Peyer's patch (tissue), 4 donors: Measurements from ENCODE around the gene TMEM175. TPM values are rescaled to one million over a fixed set of nuclear protein-coding genes. Genes with fewer than 3 reads are reported as not detected.
"Not testable (repeated sequence)": the region's sequence is repeated elsewhere in the genome, so short reads cannot be mapped to it uniquely, and the experiment has no call there.

Experiments
- DNase-seq, 3 donors: peaks; one replicate each; pipeline ENCODE4 v3.0.0-alpha.2; 2017 to 2019
- H3K27ac ChIP-seq, 4 donors: fragments of 200-600 bp; sonication (generic); one replicate each; pipeline ENCODE4 v1.5.1; 2016 to 2019
- H3K27me3 ChIP-seq, 2 donors: fragments of 200-600 bp; sonication (generic); one replicate each; pipeline ENCODE4 v1.5.1; 2019
- H3K36me3 ChIP-seq, 3 donors: fragments of 200-600 bp; sonication (generic); one replicate each; pipeline ENCODE4 v1.5.1; 2016 to 2019
- H3K4me1 ChIP-seq, 4 donors: fragments of 200-600 bp; sonication (generic); one replicate each; pipeline ENCODE4 v1.5.1; 2016 to 2019
- H3K4me3 ChIP-seq, 4 donors: fragments of 200-600 bp; sonication (generic); 1 replicate in 3 of 4; 2 replicates in 1 of 4; pipeline ENCODE4 v1.5.1; 2016 to 2019; ENCODE audit warnings: mild to moderate bottlenecking in 1 of 4
- H3K9me3 ChIP-seq, 4 donors: fragments of 200-600 bp; sonication (generic); one replicate each; pipeline ENCODE4 v1.5.1; 2016 to 2019; ENCODE audit warnings: mild to moderate bottlenecking in 1 of 4
- POLR2A ChIP-seq, 2 donors: fragments of 450-650 bp; IDR thresholded peaks; one replicate each; pipeline ENCODE4 v1.5.1; 2017; ENCODE audit warnings: antibody characterized with exemption in 2 of 2, mild to moderate bottlenecking in 2 of 2, moderate library complexity in 2 of 2
- total RNA-seq, 4 donors: library from RNA; depleted of rRNA; stranded (reverse); fragments of >200 nt; gene quantifications; one replicate each; pipeline ENCODE4 v1.1.0, GENCODE V29; 2016
- TF ChIP-seq, protein P1 (sequence below), 6 experiments: fragments of 450-650 bp in 4 of 6; fragments of 200-600 bp in 2 of 6; sonication (generic) in 1 of 6; IDR thresholded peaks; one replicate each; pipeline ENCODE4 v1.5.1; 2017 to 2019; ENCODE audit warnings: antibody characterized with exemption in 6 of 6, mild to moderate bottlenecking in 3 of 6, moderate library complexity in 1 of 6

The TMEM175 gene
- total RNA-seq, 4 donors from 2014 or later: 46.1 to 111 (median 56.6) TPM

DNA sequence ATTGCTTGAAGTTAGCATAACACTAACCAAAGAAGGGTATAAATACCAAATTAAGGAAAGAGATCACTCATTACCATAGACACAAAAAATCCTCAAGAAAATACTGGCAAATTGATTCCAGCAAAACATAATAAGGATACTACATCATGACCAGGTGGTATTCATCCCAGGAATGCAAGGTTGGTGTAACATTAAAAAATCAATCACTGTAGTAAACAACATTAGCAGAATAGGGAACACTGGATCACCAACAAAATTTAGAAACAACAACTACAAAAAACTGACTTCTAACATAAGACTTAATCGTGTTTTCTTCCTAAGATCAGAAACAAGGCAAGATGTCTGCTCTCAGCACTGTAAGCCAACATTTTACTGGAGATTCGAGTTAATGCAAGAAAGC is 14.3 kb upstream of the TMEM175 start:
- DNase-seq: no peak
- Histone ChIP-seq H3K4me3 (no peak overlapping the region), H3K9me3 (no peaks in the 10 kb centered on the region), H3K4me1 (peaks cover 0 to 25% (median 5%) of the 10 kb centered on the region in 4 donors), H3K27ac (no peak overlapping the region), H3K27me3 (no peaks in the 10 kb centered on the region), H3K36me3 (peaks cover 0 to 3% (median 0%) of the 10 kb centered on the region in 3 donors)
- TF ChIP-seq, protein P1, sequence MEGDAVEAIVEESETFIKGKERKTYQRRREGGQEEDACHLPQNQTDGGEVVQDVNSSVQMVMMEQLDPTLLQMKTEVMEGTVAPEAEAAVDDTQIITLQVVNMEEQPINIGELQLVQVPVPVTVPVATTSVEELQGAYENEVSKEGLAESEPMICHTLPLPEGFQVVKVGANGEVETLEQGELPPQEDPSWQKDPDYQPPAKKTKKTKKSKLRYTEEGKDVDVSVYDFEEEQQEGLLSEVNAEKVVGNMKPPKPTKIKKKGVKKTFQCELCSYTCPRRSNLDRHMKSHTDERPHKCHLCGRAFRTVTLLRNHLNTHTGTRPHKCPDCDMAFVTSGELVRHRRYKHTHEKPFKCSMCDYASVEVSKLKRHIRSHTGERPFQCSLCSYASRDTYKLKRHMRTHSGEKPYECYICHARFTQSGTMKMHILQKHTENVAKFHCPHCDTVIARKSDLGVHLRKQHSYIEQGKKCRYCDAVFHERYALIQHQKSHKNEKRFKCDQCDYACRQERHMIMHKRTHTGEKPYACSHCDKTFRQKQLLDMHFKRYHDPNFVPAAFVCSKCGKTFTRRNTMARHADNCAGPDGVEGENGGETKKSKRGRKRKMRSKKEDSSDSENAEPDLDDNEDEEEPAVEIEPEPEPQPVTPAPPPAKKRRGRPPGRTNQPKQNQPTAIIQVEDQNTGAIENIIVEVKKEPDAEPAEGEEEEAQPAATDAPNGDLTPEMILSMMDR (IDR thresholded peaks at IDR 0.05): no peak
- no peak for TF ChIP-seq POLR2A (IDR thresholded peaks at IDR 0.05)

DNA sequence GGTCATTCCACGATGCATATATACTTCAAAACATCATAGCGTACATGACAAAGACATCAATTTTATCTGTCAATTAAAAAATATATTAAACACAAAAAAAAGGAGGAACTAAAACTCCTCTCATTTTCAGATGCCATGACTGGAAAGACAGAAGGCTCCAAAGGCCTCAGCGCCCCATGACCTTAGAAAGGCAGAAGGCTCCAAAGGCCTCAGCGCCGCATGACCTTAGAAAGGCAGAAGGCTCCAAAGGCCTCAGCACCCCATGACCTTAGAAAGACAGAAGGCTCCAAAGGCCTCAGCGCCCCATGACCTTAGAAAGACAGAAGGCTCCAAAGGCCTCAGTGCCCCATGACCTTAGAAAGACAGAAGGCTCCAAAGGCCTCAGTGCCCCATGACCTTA is 13.7 kb upstream of the TMEM175 start:
- peaks cover 0 to 25% (median 7%) of the 10 kb centered on the region in 4 donors for H3K4me1 ChIP-seq
- not testable (repeated sequence) for H3K4me3 ChIP-seq, DNase-seq, H3K36me3 ChIP-seq, H3K27ac ChIP-seq, H3K9me3 ChIP-seq, H3K27me3 ChIP-seq

DNA sequence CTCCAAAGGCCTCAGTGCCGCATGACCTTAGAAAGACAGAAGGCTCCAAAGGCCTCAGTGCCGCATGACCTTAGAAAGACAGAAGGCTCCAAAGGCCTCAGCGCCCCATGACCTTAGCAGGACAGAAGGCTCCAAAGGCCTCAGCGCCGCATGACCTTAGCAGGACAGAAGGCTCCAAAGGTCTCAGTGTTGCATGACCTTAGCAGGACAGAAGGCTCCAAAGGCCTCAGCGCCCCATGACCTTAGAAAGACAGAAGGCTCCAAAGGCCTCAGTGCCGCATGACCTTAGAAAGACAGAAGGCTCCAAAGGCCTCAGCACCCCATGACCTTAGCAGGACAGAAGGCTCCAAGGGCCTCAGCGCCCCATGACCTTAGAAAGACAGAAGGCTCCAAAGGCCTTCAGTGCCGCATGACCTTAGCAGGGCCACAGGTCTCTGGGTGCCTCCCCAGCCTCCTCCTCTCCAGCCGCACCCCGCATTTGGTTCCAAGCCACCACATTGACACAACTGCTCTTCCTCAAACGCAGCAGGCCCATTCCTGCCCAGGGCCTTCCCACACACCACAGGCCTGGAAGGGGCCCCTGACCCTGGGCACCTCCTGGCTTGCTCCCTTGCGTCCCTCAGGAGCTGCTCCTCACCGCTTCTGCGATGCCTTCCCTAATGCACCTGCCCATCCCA is 13.1 kb upstream of the TMEM175 start:
- H3K9me3 ChIP-seq, H3K27ac ChIP-seq, DNase-seq, H3K27me3 ChIP-seq, H3K36me3 ChIP-seq, H3K4me3 ChIP-seq: not testable (repeated sequence)
- H3K4me1 ChIP-seq: peaks cover 0 to 25% (median 7%) of the 10 kb centered on the region in 4 donors

DNA sequence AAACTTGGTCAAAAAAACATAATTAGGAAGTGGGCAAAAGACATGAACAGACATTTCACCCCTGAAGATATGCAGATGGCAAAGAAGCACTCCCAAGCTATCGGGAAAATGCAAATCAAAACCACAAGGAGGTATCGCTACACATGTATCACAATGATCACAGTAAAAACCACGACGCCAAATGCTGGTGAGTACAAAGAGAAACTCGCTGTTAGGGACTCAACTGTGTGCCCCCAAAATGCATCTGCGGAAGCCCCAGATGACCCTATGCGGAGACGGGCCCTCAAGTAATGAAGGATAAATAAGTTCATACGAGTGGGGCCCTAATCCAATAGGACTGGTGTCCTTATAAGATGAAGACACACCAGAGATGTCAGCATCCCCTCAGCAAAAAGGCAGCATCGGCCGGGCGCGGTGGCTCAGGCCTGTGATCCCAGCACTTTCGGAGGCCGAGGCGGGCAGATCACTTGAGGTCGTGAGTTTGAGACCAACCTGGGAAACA is 10.4 kb upstream of the TMEM175 start:
- no peaks in the 10 kb centered on the region for H3K9me3 ChIP-seq
- H3K27ac ChIP-seq: peak overlapping the region in 2 of 4 donors; percentile 67 to 77
- TF ChIP-seq POLR2A (IDR thresholded peaks at IDR 0.05): no peak
- TF ChIP-seq, protein P1 (IDR thresholded peaks at IDR 0.05): no peak
- peak; percentile 32 to 76 (median 62) for DNase-seq
- peaks cover 0 to 16% (median 5%) of the 10 kb centered on the region in 4 donors for H3K4me1 ChIP-seq
- no peaks in the 10 kb centered on the region for H3K36me3 ChIP-seq
- H3K4me3 ChIP-seq: peak overlapping the region in 1 of 4 donors; percentile 10
- H3K27me3 ChIP-seq: no peaks in the 10 kb centered on the region

DNA sequence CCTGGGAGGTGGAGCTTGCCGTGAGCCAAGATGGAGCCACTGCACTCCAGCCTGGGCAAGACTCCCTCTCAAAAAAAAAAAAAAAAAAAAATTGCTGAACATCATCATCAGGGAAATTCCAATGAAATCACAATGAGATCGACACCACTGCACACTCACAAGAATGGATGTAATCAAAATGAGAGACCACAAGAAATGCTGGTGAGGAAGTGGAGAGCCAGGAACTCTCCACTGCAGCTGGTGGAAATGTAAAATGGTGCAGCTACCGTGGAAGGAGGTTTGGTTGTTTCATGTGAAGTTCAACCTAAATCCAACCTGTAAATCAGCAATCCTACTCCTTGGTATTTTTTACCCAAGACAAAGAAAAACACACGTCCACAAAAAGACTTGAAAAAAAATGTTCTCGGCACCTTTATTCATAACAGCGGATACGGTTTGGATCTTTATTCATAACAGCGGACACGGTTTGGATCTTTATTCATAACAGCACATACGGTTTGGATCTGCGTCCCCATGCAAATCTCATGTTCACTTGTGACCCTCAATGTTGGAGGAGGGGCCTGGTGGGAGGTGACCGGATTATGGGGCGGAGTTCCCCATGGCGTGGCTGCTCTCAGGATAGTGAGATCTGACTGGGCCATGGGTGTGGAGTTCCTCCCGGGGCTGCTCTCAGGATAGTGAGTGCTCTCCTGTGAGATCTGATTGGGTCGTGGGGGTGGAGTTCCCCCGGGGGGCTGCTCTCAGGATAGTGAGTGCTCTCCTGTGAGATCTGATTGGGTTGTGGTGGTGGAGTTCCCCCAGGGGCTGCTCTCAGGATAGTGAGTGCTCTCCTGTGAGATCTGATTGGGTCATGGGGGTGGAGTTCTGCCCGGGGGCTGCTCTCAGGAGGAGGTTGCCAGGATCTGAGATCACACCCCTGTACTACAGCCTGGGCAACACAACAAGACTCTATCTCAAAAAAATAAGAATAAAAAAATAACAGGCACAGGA is 7.9 kb upstream of the TMEM175 start:
- peaks cover under 1 to 24% (median 11%) of the 10 kb centered on the region in 4 donors for H3K4me1 ChIP-seq
- no peaks in the 10 kb centered on the region for H3K9me3 ChIP-seq
- H3K36me3 ChIP-seq: no peaks in the 10 kb centered on the region
- H3K27ac ChIP-seq: peak overlapping the region in 1 of 4 donors; percentile 77
- no peaks in the 10 kb centered on the region for H3K27me3 ChIP-seq
- no peak overlapping the region for H3K4me3 ChIP-seq
- DNase-seq: peak; percentile 44 to 72 (median 70)
- TF ChIP-seq, protein P1 (IDR thresholded peaks at IDR 0.05): no peak
- TF ChIP-seq POLR2A (IDR thresholded peaks at IDR 0.05): no peak

DNA sequence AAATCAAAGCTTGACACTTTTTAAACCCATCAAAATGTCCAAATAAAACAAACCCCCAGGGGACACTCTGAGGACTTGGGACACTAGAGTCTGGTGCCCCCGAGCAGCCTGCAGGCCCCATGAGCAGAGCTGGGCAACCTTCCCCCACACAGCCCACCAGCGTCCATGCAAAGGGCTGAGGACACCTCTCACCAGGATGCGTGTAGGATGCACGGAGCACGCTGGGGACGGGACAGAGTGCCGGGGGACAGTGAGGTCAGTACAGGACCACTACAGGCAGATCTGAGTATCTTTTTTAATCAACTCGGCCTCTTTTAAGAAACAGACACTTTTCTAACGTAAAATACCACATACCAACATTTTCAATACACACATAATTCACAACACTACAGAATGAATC is 7.1 kb upstream of the TMEM175 start:
- TF ChIP-seq, protein P1 (IDR thresholded peaks at IDR 0.05): no peak
- TF ChIP-seq POLR2A (IDR thresholded peaks at IDR 0.05): no peak
- no peak for DNase-seq
- no peaks in the 10 kb centered on the region for H3K36me3 ChIP-seq
- H3K27ac ChIP-seq: peak overlapping the region in 1 of 4 donors; percentile 39
- no peaks in the 10 kb centered on the region for H3K9me3 ChIP-seq
- peaks cover 4 to 28% (median 14%) of the 10 kb centered on the region in 4 donors for H3K4me1 ChIP-seq
- no peak overlapping the region for H3K4me3 ChIP-seq
- H3K27me3 ChIP-seq: no peaks in the 10 kb centered on the region
